ENCODE results near the gene SLC17A9.

GRCh38 chr20:62922451-62922921 lies 30.0 kb upstream of the SLC17A9 start:
- TF ChIP-seq POLR2A (IDR thresholded peaks at IDR 0.05) (no peak), CTCF (IDR thresholded peaks at IDR 0.05) (no peak)

All from esophagus squamous epithelium (tissue), 4 donors.